Measurements from ENCODE around the gene KDM6A. TPM values are rescaled to one million over a fixed set of nuclear protein-coding genes. Genes with fewer than 3 reads are reported as not detected.
A peak's percentile ranks its signal among the peaks of the same experiment; 100 is the strongest.
"Not testable (repeated sequence)": the region's sequence is repeated elsewhere in the genome, so short reads cannot be mapped to it uniquely, and the experiment has no call there.

Gene KDM6A
- total RNA-seq, 6 experiments from 2014 or later = 7.1 to 20.9 (median 15.7) TPM

DNA sequence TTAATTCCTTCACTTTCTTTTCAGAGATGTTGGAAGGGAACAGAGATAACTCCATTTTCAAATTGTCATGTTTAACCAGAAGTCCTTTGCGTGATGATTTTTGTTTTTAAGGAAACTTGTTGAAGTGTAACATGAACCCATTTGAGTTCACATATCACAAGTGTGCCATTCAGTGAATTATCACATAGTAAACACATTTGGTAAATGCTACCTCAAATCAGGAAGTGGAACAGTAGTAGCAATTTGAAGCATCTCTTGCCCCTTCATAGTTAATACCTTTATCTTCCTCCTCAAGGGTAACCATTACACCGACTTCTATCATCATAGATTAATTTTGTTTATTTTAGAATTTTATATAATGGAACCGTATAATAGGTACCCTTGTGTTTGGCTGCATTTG lies 35.8 kb downstream of the KDM6A start:
- H3K4me1 ChIP-seq = peaks cover 0 to 71% (median 17%) of the 10 kb centered on the region in 4 donors
- peak in 1 of 4 donors; percentile 30 for ATAC-seq
- TF ChIP-seq, protein P1, sequence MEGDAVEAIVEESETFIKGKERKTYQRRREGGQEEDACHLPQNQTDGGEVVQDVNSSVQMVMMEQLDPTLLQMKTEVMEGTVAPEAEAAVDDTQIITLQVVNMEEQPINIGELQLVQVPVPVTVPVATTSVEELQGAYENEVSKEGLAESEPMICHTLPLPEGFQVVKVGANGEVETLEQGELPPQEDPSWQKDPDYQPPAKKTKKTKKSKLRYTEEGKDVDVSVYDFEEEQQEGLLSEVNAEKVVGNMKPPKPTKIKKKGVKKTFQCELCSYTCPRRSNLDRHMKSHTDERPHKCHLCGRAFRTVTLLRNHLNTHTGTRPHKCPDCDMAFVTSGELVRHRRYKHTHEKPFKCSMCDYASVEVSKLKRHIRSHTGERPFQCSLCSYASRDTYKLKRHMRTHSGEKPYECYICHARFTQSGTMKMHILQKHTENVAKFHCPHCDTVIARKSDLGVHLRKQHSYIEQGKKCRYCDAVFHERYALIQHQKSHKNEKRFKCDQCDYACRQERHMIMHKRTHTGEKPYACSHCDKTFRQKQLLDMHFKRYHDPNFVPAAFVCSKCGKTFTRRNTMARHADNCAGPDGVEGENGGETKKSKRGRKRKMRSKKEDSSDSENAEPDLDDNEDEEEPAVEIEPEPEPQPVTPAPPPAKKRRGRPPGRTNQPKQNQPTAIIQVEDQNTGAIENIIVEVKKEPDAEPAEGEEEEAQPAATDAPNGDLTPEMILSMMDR (IDR thresholded peaks at IDR 0.05) = no peak
- no peak for TF ChIP-seq POLR2A (IDR thresholded peaks at IDR 0.05)

DNA sequence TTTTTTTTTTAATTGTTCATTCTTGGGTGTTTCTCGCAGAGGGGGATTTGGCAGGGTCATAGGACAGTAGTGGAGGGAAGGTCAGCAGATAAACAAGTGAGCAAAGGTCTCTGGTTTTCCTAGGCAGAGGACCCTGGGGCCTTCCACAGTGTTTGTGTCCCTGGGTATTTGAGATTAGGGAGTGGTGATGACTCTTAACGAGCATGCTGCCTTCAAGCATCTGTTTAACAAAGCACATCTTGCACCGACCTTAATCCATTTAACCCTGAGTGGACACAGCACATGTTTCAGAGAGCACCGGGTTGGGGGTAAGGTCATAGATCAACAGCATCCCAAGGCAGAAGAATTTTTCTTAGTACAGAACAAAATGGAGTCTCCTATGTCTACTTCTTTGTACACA lies 37.5 kb downstream of the KDM6A start:
- DNase-seq; ATAC-seq; H3K27ac ChIP-seq; H3K9me3 ChIP-seq; intact Hi-C loops (cut with DNase I); H3K27me3 ChIP-seq; H3K36me3 ChIP-seq; H3K4me3 ChIP-seq: not testable (repeated sequence)
- 14% methylated on average over 1 of the region's 4 CpGs for WGBS (ENCODE audit: insufficient coverage, low coverage, low lambda C conversion rate, missing lambda C conversion rate)
- H3K4me1 ChIP-seq = peaks cover 0 to 71% (median 20%) of the 10 kb centered on the region in 4 donors

More for the DNA sequence above, 35.8 kb downstream of the KDM6A start:
- H3K9me3 ChIP-seq = no peaks in the 10 kb centered on the region
- no peak for DNase-seq
- H3K27ac ChIP-seq = no peak overlapping the region
- WGBS (ENCODE audit: insufficient coverage, low coverage, low lambda C conversion rate, missing lambda C conversion rate) = 67% methylated on average over 3 of the region's 3 CpGs
- no peak overlapping the region for H3K4me3 ChIP-seq
- H3K36me3 ChIP-seq = no peaks in the 10 kb centered on the region
- intact Hi-C loops (cut with DNase I) = no loop called here
- no peaks in the 10 kb centered on the region for H3K27me3 ChIP-seq

DNA sequence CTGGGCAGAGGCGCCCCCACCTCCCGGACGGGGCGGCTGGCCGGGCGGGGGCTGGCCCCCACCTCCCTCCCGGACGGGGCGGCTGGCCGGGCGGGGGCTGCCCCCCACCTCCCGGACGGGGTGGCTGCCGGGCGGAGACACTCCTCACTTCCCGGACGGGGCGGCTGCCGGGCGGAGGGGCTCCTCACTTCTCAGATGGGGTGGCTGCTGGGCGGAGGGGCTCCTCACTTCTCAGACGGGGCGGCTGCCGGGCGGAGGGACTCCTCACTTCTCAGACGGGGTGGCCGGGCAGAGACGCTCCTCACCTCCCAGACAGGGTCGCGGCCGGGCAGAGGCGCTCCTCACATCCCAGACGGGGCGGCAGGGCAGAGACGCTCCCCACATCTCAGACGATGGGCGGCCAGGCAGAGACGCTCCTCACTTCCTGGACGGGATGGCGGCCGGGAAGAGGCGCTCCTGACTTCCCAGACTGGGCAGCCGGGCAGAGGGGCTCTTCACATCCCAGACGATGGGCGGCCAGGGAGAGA lies 38.1 kb downstream of the KDM6A start:
- H3K9me3 ChIP-seq; intact Hi-C loops (cut with DNase I); DNase-seq; H3K27ac ChIP-seq; H3K27me3 ChIP-seq; H3K36me3 ChIP-seq; ATAC-seq; H3K4me3 ChIP-seq: not testable (repeated sequence)
- no CpG with 5 or more reads among the region's 45 CpGs for whole genome bisulfite sequencing (ENCODE audit: insufficient coverage, low coverage, low lambda C conversion rate, missing lambda C conversion rate)
- peaks cover 0 to 71% (median 20%) of the 10 kb centered on the region in 4 donors for H3K4me1 ChIP-seq

DNA sequence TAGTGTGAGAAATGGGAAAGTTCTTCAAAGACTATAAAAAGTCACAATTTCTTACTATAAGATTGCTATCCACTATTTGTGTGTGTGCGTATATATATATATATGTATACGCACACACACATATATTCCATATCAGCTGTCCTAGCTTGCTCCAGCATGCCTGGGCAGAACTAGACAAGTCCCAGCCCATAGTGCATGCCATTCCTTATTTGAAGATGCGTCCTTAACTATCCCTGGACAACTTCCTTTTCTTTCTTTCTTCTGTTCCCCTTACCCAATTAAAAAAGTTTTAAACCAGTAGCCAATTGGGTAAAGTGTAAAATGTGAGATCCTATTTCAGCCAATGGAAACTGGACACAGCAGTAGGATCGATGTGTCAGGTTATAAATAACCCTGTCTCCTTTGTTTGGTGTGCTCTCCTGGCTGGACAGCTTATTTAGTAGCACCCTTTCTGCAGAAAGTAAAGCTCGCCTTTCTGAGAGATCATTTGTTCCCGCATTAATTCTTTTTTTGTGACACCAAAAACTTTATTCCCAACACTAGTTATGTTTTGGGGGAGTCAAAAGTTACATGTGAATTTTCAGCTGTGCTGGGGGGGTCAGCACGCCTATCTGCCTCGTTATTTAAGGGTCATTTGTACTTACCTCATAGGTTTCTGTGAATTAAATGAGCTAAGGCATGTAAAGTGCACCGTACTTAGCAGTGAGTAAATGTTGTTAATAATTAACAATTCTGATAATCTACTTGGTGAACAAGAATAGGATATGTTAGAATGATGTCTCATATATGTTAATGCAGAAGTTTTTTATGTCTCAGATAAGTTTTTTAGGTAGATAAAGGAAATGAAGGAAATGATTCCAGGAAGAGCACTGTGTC lies 40.9 kb downstream of the KDM6A start:
- no peak for TF ChIP-seq POLR2A (IDR thresholded peaks at IDR 0.05)
- TF ChIP-seq, protein P1 (IDR thresholded peaks at IDR 0.05) = no peak
- Histone ChIP-seq H3K36me3 (no peaks in the 10 kb centered on the region), H3K9me3 (no peaks in the 10 kb centered on the region), H3K4me1 (peaks cover 3 to 59% (median 20%) of the 10 kb centered on the region in 4 donors), H3K27me3 (no peaks in the 10 kb centered on the region), H3K27ac (peak overlapping the region; percentile 79 to 88 (median 79)), H3K4me3 (no peak overlapping the region)
- WGBS (ENCODE audit: insufficient coverage, low coverage, low lambda C conversion rate, missing lambda C conversion rate) = 66% methylated on average over 9 of the region's 9 CpGs
- peak in 2 of 4 donors; percentile 19 to 41 for ATAC-seq
- DNase-seq = no peak
- intact Hi-C loops (cut with DNase I) = no loop called here

DNA sequence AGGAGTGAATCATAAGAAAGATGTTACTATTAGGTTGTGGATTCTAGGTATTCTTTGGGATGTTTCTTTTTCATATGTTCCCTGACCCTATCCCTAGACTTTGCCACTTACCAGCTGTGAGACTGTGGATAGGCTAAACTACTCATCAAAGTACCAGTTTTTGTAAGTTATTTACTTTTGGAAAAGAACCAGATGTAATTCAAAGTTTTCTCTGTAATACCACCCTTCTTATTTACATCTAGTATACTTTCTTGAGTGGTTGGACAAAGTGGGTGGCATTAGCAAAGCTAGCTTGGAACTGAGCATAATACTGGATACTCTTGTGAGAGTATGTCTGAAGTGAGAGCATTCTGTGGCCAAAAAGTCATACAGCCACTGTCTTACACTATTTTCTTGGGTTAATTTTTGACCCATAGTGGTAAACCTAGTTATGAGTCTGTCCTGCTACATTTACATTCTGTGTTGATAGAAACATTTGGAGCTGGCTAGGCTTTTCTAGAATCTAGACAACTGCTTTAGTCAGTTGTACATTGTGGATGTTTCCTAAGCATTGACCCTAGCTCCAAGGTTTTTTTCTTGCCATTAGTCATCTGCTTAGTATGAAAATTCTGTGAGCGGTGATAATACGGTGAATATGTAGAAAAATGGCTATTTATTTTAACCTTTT lies 41.7 kb downstream of the KDM6A start:
- H3K36me3 ChIP-seq = no peaks in the 10 kb centered on the region
- peak overlapping the region in 2 of 3 donors; percentile 17 to 34 for H3K4me3 ChIP-seq
- no peaks in the 10 kb centered on the region for H3K9me3 ChIP-seq
- 46% methylated on average over 2 of the region's 2 CpGs for WGBS (ENCODE audit: insufficient coverage, low coverage, low lambda C conversion rate, missing lambda C conversion rate)
- peak overlapping the region; percentile 79 to 88 (median 79) for H3K27ac ChIP-seq
- intact Hi-C loops (cut with DNase I) = no loop called here
- no peak for DNase-seq
- TF ChIP-seq, protein P1 (IDR thresholded peaks at IDR 0.05) = no peak
- TF ChIP-seq POLR2A (IDR thresholded peaks at IDR 0.05) = no peak
- no peaks in the 10 kb centered on the region for H3K27me3 ChIP-seq
- ATAC-seq = peak; percentile 27 to 50 (median 38)
- peaks cover 3 to 58% (median 20%) of the 10 kb centered on the region in 4 donors for H3K4me1 ChIP-seq

All from right lobe of liver (tissue), 6 donors.